AG04449 (cell line): ENCODE results near the gene ZNF621.

Experiments used
- CTCF ChIA-PET: fragments of 350-600 bp; formaldehyde crosslinking; extraction: SDS; loops from one replicate; lab custom pipeline; 2021; ENCODE audit warnings: antibody characterized with exemption; lab: Yijun Ruan, JAX
- POLR2A ChIA-PET: fragments of 400-600, 350-600 bp; formaldehyde crosslinking; extraction: SDS; loops from one replicate; lab custom pipeline; 2020; ENCODE audit warnings: antibody characterized with exemption, inconsistent platforms; lab: Yijun Ruan, JAX
- DNase-seq: peaks from one replicate; pipeline ENCODE4 v3.0.0-alpha.2; 2010; ENCODE audit warnings: low read depth, low spot score
- H3K4me3 ChIP-seq: 2 replicates; pipeline ENCODE4 v1.5.1; 2011; ENCODE audit warnings: low read depth, mild to moderate bottlenecking, control low read depth, low read length
- CTCF ChIP-seq: IDR thresholded peaks from one replicate; pipeline ENCODE4 v1.5.1; 2011; ENCODE audit warnings: mild to moderate bottlenecking, moderate library complexity, low read length, control low read depth, inconsistent platforms; ENCODE audit not compliant: insufficient read depth; ENCODE audit errors: missing control alignments

The ZNF621 gene

GRCh38 chr3:40584625-40585189 is 59.9 kb downstream of the ZNF621 start:
- TF ChIP-seq CTCF = peak; percentile 99
- ChIA-PET CTCF (interaction anchor here (0.7 to 16.1 kb wide), 19 partner anchors 8 to 1294 kb away, joined by 3 to 297 read pairs (median 5); no protein-coding TSS in a partner anchor), POLR2A (interaction anchor here (1.2 kb wide), 1 partner anchor 615 kb away, joined by 3 read pairs; the partner anchor contains the start of gene CTNNB1)
- peak; percentile 23 for DNase-seq
- H3K4me3 ChIP-seq = no peak overlapping the region; the same call in 1 of the 2 replicates

GRCh38 chr3:40585381-40586016 is 60.7 kb downstream of the ZNF621 start:
- ChIA-PET POLR2A (no interaction called here), CTCF (interaction anchor here (0.8 to 16.1 kb wide), 11 partner anchors 7 to 1293 kb away, joined by 3 to 297 read pairs (median 12); no protein-coding TSS in a partner anchor)
- H3K4me3 ChIP-seq = no peak overlapping the region
- DNase-seq = no peak
- TF ChIP-seq CTCF = no peak

GRCh38 chr3:40586901-40587300 is 62.1 kb downstream of the ZNF621 start:
- no peak overlapping the region for H3K4me3 ChIP-seq
- POLR2A ChIA-PET = no interaction called here
- CTCF ChIA-PET = interaction anchor here (0.8 to 16.1 kb wide), 8 partner anchors 9 to 1292 kb away, joined by 3 to 297 read pairs (median 4); no protein-coding TSS in a partner anchor
- TF ChIP-seq CTCF = no peak
- no peak for DNase-seq

- DNase-seq = no peak
- ChIA-PET POLR2A (no interaction called here), CTCF (interaction anchor here (1.0 to 16.1 kb wide), 3 partner anchors 8 to 1290 kb away, joined by 4 to 297 read pairs (median 11); no protein-coding TSS in a partner anchor)
- no peak overlapping the region for H3K4me3 ChIP-seq
- TF ChIP-seq CTCF = no peak
These were observed 63.6 kb downstream of the ZNF621 start for GRCh38 chr3:40588406-40588805.
